Activated naive CD8-positive, alpha-beta T cell treated with anti-CD3 and anti-CD28 coated beads, Interleukin-2, amount 10 ng/mL, durations not matched to agents 7 days and 5 days (primary cell): ENCODE data around the gene TOMT. TPM values are rescaled to one million over a fixed set of nuclear protein-coding genes. Genes with fewer than 3 reads are reported as not detected.

Experiments
- ATAC-seq: fragments of 150-1000 bp; cut with Tn5 transposase; one replicate; pipeline ENCODE4 v1.10.0; 2021; ENCODE audit warnings: low read depth, moderate library complexity
- POLR2A ChIA-PET: fragments of 350-600 bp; sonication (Branson Sonifier 250); formaldehyde crosslinking; loops from one replicate; lab custom pipeline; 2021; ENCODE audit warnings: antibody characterized with exemption; lab: Charles Lee
- DNase-seq: peaks from one replicate; pipeline ENCODE4 v3.0.0; 2021
- H3K27ac Mint-ChIP-seq: one replicate; pipeline ENCODE4 v1.8.0; 2022; ENCODE audit warnings: mild to moderate bottlenecking, mixed read lengths
- H3K27me3 Mint-ChIP-seq: one replicate; pipeline ENCODE4 v1.8.0; 2022; ENCODE audit warnings: mild to moderate bottlenecking, moderate library complexity, mixed read lengths
- H3K36me3 Mint-ChIP-seq: one replicate; pipeline ENCODE4 v1.8.0; 2021; ENCODE audit warnings: mild to moderate bottlenecking, mixed read lengths
- H3K4me1 Mint-ChIP-seq: one replicate; pipeline ENCODE4 v1.8.0; 2021; ENCODE audit warnings: mixed read lengths
- H3K4me3 Mint-ChIP-seq: one replicate; pipeline ENCODE4 v1.8.0; 2022; ENCODE audit warnings: mild to moderate bottlenecking, moderate library complexity, mixed read lengths
- H3K9me3 Mint-ChIP-seq: one replicate; pipeline ENCODE4 v1.8.0; 2021; ENCODE audit warnings: mixed read lengths
- total RNA-seq, 2 experiments: library from RNA; stranded (reverse); gene quantifications; one replicate each; pipeline ENCODE4 v1.2.3, GENCODE V29; 2021

The TOMT gene, protein sequence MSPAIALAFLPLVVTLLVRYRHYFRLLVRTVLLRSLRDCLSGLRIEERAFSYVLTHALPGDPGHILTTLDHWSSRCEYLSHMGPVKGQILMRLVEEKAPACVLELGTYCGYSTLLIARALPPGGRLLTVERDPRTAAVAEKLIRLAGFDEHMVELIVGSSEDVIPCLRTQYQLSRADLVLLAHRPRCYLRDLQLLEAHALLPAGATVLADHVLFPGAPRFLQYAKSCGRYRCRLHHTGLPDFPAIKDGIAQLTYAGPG
- not detected for total RNA-seq

DNA sequence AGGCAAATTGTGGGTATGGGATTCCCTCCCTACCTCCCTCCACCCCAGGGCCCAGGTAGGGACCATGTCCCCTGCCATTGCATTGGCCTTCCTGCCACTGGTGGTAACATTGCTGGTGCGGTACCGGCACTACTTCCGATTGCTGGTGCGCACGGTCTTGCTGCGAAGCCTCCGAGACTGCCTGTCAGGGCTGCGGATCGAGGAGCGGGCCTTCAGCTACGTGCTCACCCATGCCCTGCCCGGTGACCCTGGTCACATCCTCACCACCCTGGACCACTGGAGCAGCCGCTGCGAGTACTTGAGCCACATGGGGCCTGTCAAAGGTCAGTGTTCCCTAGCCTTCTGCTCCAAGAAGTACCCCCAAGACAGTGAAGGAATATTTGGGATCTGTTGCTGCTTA is at the start of gene TOMT:
TSS of gene TOMT (plus strand) at position 37 of the 400 bp plus-strand sequence. CDS start at position 65, 28 bp downstream.
- Mint-ChIP-seq H3K27me3 (no peaks in the 10 kb centered on the region), H3K4me1 (peaks cover 28% of the 10 kb centered on the region), H3K27ac (peak within 1 kb of the TSS; percentile 30), H3K4me3 (no peak within 1 kb of the TSS), H3K9me3 (no peaks in the 10 kb centered on the region), H3K36me3 (peaks cover 13% of the 10 kb centered on the region)
- ATAC-seq: no peak
- no peak for DNase-seq
- POLR2A ChIA-PET: no interaction called here

DNA sequence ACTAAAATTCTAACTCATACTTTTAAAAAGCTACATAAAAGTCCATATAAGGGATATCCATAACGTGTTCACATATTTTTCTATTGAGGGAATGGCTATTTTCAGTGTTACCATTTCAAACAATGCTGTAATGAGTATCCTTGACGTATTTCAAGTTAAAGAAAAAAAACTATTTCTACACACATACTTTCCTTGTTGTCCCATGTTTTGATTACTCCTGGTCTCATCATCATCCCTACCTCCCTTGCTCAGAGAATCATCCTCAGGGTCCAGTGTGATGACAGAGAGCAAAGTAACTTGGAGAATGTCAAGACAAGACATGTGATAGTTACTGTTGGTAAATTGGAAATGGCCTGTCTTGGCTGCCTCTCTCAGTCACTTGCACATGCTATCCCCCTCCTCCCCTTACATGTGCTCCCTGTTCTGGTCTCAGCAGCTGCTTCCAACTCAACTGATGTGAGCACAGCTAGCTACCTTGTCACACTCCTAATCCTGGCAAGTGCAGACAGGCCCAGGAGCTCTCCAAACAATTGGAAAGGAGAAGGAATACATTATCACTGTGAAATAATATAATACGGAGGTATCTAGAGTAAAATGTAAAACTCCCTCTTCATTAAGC is 47.2 kb upstream of the TOMT start:
- ATAC-seq (no peak), DNase-seq (no peak)
- Mint-ChIP-seq H3K9me3 (no peaks in the 10 kb centered on the region), H3K4me3 (no peak overlapping the region), H3K27ac (no peak overlapping the region), H3K36me3 (peaks cover 12% of the 10 kb centered on the region), H3K27me3 (no peaks in the 10 kb centered on the region), H3K4me1 (peaks cover 6% of the 10 kb centered on the region)
- POLR2A ChIA-PET: no interaction called here

DNA sequence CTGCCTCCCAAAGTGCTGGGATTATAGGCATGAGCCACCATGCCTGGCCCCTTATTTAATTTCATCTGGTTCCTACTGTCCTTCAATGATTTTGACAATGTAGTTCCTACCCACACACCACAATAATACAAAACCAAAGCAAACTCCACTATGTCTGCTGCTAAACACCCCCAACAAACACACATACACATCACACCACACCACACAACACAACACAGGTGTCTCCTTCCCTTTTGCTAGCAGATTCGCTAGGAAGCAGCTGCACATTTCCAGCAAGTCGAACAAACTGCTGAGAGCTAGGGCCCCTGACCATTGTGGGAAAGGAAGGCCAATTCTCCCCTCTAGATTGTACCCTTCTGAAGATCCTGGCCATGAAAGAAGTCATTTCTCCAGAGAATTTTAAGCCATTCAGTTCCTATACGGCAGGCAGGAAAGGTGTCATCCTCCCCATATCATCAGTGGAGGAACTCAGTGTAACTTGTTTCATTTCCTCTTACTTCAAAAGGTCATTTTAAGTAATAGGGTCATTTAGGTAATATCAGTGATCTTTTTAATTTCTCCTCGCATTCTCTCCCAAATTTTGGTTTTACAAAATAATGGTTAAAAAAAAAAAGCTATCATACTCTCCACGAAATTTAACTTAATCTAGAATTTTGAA is 43.9 kb upstream of the TOMT start:
- no peak for ATAC-seq
- Mint-ChIP-seq H3K4me3 (no peak overlapping the region), H3K27ac (no peak overlapping the region), H3K4me1 (peaks cover 10% of the 10 kb centered on the region), H3K9me3 (no peaks in the 10 kb centered on the region), H3K27me3 (no peaks in the 10 kb centered on the region), H3K36me3 (peaks cover 16% of the 10 kb centered on the region)
- no peak for DNase-seq
- POLR2A ChIA-PET: no interaction called here

DNA sequence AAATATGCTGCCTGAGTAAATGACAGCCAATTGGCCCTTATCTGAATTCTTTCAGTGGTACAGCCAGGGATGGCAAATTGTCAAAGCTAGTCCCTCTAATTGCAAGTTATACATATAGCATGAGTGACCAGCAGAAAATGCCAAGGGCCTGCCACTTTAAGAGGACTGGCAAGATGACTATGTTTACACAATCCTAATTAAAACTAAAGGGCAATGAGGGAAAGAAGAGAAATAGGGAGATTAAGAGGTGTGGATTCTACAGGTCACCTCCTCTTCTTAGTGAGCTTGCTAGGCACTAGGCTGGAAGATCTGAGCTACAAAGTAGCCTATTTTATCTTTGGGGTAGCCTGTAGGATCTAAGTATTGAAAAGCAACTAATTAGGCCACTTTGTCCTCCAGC is 38.9 kb upstream of the TOMT start:
- DNase-seq: no peak
- Mint-ChIP-seq H3K36me3 (peaks cover 34% of the 10 kb centered on the region), H3K27me3 (no peaks in the 10 kb centered on the region), H3K4me1 (peaks cover 32% of the 10 kb centered on the region), H3K9me3 (no peaks in the 10 kb centered on the region), H3K4me3 (no peak overlapping the region), H3K27ac (no peak overlapping the region)
- POLR2A ChIA-PET: interaction anchor here (1.1 kb wide), 1 partner anchor 46 kb away, joined by 3 read pairs; the partner anchor contains the start of gene ANAPC15
- no peak for ATAC-seq

DNA sequence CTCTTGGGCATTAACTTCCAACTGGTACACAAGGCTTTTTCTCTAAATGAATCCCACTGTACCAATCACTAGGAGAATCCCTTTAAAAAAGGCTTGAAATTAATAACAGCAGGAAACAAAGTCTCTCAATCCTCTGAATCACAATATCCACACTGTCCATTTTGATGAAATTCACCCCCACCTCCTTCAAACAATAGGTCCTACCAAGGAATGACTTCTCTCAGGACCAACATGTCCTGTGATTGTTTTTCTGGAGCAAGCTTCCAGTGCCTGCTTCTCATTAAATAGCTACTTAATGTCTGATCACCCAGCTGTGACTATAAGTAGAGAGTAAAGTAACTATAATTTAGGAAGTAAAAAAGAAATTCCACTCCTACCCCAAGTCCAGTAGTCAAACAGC is 38.5 kb upstream of the TOMT start:
- Mint-ChIP-seq H3K27ac (no peak overlapping the region), H3K27me3 (no peaks in the 10 kb centered on the region), H3K9me3 (no peaks in the 10 kb centered on the region), H3K36me3 (peaks cover 35% of the 10 kb centered on the region), H3K4me1 (peaks cover 36% of the 10 kb centered on the region), H3K4me3 (no peak overlapping the region)
- POLR2A ChIA-PET: interaction anchor here (1.1 to 1.5 kb wide), 2 partner anchors 12 to 45 kb away, joined by 3 read pairs; partner anchors contain the start of gene ANAPC15
- DNase-seq (no peak), ATAC-seq (no peak)

DNA sequence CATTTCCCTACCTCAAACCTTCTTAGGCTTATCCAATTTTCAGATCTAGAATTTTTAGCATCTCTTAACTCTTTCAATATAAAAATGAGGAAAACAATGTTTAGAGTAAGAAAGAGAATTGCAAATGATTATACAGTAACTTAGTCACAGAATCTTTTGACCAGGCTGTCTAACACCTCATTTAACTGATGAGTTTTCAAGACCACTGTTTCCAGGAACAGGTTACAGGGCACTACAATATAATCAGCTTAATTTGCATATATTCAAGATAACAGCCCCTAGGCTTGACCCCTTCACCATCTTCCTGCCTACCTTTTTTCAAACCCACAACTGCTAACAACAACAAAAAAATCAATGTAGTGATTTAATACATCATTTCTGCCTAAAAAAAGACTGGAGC is 38.0 kb upstream of the TOMT start:
- Mint-ChIP-seq H3K9me3 (no peaks in the 10 kb centered on the region), H3K4me3 (no peak overlapping the region), H3K36me3 (peaks cover 36% of the 10 kb centered on the region), H3K4me1 (peaks cover 40% of the 10 kb centered on the region), H3K27ac (no peak overlapping the region), H3K27me3 (no peaks in the 10 kb centered on the region)
- DNase-seq: no peak
- ATAC-seq: no peak
- POLR2A ChIA-PET: interaction anchor here (1.1 to 1.5 kb wide), 2 partner anchors 11 to 45 kb away, joined by 3 read pairs; partner anchors contain the start of gene ANAPC15

DNA sequence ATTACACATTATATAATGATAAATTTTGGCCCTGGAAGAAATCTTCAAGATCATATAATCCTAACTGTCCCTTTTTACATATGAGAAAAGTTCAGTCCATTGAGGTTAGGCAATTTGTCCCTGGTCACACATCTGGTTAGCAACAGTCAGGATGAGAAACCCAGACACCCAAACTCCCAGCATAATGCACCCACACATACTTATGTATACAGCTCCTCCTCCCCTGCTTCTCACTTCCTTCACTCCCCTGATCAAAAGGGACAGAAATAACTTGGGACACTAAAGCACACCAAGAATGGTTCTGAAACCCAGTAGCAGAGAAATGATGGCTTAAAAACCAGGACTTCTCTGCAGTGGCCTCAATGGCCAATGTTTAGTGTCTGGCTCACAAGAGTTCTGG is 36.5 kb upstream of the TOMT start:
- POLR2A ChIA-PET: interaction anchor here (0.7 kb wide), 1 partner anchor 318 kb away, joined by 4 read pairs; no protein-coding TSS in a partner anchor
- Mint-ChIP-seq H3K27me3 (no peaks in the 10 kb centered on the region), H3K9me3 (no peaks in the 10 kb centered on the region), H3K27ac (peak overlapping the region; percentile 60), H3K4me3 (no peak overlapping the region), H3K4me1 (peaks cover 47% of the 10 kb centered on the region), H3K36me3 (peaks cover 38% of the 10 kb centered on the region)
- DNase-seq (no peak), ATAC-seq (no peak)

DNA sequence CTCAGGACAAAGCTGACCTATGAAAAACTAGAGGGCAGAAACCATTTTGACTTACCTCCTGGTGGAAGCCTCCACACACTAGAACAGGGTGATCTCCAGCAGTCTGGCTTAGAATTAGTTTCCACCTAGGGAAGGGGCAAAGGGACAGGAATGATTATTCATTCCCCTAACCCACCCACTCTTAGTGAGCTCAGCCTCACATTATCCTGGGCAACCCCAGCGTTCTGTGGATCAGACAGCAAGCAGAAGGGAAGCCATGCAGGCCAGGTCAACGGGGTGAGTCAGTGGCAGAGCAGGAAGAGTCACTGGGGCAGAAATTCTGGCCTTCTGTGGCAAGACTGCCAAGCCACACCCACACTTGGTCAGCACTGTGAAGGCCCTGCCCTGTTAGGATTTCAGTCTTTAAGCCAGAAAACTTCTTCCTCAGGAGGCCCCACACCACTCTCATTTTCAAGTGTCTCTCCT is 35.9 kb upstream of the TOMT start:
- Mint-ChIP-seq H3K36me3 (peaks cover 40% of the 10 kb centered on the region), H3K9me3 (no peaks in the 10 kb centered on the region), H3K4me1 (peaks cover 47% of the 10 kb centered on the region), H3K27me3 (no peaks in the 10 kb centered on the region), H3K4me3 (no peak overlapping the region), H3K27ac (peak overlapping the region; percentile 52)
- no peak for ATAC-seq
- POLR2A ChIA-PET: interaction anchor here (1.4 kb wide), 1 partner anchor 10 kb away, joined by 4 read pairs; no protein-coding TSS in a partner anchor
- DNase-seq: no peak

DNA sequence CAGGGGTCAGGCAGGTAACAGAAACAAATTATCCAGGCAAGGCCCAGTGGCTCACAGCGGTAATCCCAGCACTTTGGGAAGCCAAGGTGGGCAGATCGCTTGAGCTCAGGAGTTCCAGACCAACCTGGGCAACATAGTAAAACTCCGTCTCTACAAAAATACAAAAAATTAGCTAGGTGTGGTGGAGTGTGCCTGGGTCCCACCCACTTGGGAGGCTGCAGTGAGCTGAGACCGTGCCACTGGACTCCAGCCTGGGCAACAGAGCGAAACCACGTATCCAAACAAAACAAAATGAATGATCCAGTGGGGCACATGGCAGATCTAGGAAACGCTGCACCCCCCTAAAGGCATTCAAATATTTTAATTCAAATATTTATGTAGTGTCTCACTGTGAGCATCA is 35.2 kb upstream of the TOMT start:
- Mint-ChIP-seq H3K4me3 (no peak overlapping the region), H3K4me1 (peaks cover 48% of the 10 kb centered on the region)
- POLR2A ChIA-PET: interaction anchor here (1.4 kb wide), 1 partner anchor 9 kb away, joined by 4 read pairs; no protein-coding TSS in a partner anchor

DNA sequence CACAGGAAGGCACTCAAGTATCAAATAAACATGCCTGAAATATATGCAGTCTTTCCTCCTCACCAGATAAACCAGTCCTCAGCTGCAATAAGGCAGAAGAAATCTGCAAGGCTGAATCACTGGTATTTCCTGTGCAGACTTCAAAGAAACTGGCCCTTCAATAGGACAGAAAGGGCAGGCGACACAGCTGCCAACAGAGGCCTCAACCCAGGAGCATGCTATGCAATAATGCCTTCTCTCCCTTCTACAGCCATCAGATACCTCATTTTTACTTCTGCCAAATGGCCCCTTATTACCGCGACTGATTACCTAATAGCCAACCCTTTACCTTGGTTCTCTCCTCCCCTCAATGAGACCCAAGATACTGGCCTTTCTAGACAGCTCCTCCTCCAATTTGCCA is 33.4 kb upstream of the TOMT start:
- Mint-ChIP-seq H3K9me3 (no peaks in the 10 kb centered on the region), H3K27ac (peak overlapping the region; percentile 42), H3K4me3 (no peak overlapping the region), H3K27me3 (no peaks in the 10 kb centered on the region), H3K4me1 (peaks cover 52% of the 10 kb centered on the region), H3K36me3 (peaks cover 38% of the 10 kb centered on the region)
- POLR2A ChIA-PET: no interaction called here
- DNase-seq (no peak), ATAC-seq (peak; percentile 67)

More for the DNA sequence above, 35.2 kb upstream of the TOMT start:
- DNase-seq (no peak), ATAC-seq (no peak)
- no peak overlapping the region for H3K27ac Mint-ChIP-seq
- peaks cover 42% of the 10 kb centered on the region for H3K36me3 Mint-ChIP-seq
- H3K9me3 Mint-ChIP-seq: no peaks in the 10 kb centered on the region
- H3K27me3 Mint-ChIP-seq: no peaks in the 10 kb centered on the region

DNA sequence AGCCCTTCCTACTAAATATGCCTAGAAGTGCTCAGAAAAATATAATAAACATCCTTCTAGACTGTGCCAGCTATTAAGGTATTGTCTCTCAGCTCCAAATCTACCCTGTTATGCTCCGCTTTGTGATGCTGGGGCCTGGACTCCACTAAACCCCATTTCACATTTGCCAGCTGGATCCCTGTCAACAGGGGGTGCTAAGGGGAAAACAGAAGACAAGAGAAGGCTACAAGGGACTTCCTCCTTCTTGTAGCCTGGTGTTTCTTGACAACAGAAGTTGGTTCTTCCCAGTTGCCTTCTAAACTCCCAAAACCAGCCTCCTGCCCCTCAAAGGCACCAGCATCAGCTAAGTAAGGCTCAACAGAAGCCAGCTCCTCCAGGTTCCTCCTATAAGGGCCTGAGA is 30.6 kb upstream of the TOMT start:
- Mint-ChIP-seq H3K9me3 (no peaks in the 10 kb centered on the region), H3K4me1 (peaks cover 55% of the 10 kb centered on the region), H3K27me3 (no peaks in the 10 kb centered on the region), H3K4me3 (no peak overlapping the region), H3K36me3 (peaks cover 28% of the 10 kb centered on the region), H3K27ac (no peak overlapping the region)
- no peak for ATAC-seq
- POLR2A ChIA-PET: interaction anchor here (1.2 to 1.3 kb wide), 2 partner anchors 22 to 35 kb away, joined by 3 to 7 read pairs; no protein-coding TSS in a partner anchor
- DNase-seq: no peak

DNA sequence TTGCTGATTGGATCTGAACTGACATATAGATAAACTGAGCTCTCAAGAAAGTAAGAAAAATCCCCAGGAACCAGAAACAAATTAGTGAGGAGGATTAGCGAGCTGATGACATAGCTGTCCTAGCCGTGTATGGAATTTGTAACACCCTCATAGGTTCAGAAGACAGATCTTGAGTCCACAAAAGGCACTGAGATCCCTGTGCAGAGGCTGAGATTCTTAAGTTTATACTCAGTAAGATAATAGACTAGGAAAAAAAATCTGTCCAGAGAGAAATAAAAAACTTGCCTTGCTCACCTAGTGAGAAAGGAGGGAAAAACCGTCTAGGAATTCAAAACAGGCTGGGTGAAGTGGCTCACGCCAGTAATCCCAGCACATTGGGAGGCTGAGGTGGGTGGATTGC is 30.0 kb upstream of the TOMT start:
- H3K4me1 Mint-ChIP-seq: peaks cover 51% of the 10 kb centered on the region
- no peak overlapping the region for H3K27ac Mint-ChIP-seq
- no peak overlapping the region for H3K4me3 Mint-ChIP-seq
- no peak for DNase-seq
- H3K9me3 Mint-ChIP-seq: no peaks in the 10 kb centered on the region
- H3K36me3 Mint-ChIP-seq: peaks cover 23% of the 10 kb centered on the region
- H3K27me3 Mint-ChIP-seq: no peaks in the 10 kb centered on the region
- POLR2A ChIA-PET: interaction anchor here (1.2 to 1.3 kb wide), 2 partner anchors 23 to 36 kb away, joined by 3 to 7 read pairs; no protein-coding TSS in a partner anchor
- no peak for ATAC-seq

DNA sequence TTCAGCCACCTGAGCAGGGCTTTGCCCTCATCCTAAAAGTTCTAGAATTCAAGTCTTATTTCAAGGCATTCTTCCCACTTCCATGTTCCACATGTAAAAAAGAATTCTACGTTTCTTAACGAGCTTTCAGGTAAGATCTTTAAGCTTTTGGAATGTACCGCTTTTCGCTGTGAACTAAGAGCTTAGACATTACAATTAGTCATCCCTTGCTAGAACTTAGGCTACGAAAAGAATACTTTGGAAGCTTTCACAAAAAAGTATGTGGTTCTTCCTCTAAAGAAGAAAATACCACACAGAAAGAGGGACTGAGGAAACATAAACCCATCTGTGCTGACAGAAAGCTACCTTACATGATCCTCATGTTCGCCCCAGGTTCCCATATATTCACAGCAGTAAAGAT is 27.2 kb upstream of the TOMT start:
- Mint-ChIP-seq H3K4me1 (peaks cover 51% of the 10 kb centered on the region), H3K4me3 (peak overlapping the region; percentile 87), H3K27me3 (no peaks in the 10 kb centered on the region), H3K27ac (peak overlapping the region; percentile 43), H3K36me3 (peaks cover 17% of the 10 kb centered on the region), H3K9me3 (no peaks in the 10 kb centered on the region)
- ATAC-seq (no peak), DNase-seq (no peak)
- POLR2A ChIA-PET: interaction anchor here (0.8 to 2.7 kb wide), 5 partner anchors 8 to 39 kb away, joined by 3 to 10 read pairs (median 4); partner anchors contain the start of gene ANAPC15
